Pancreas (tissue), 10 donors: ENCODE measurements around the gene LRRC45. TPM values are rescaled to one million over a fixed set of nuclear protein-coding genes. Genes with fewer than 3 reads are reported as not detected.

Experiments used
- ATAC-seq, 4 donors: fragments of 200-7000 bp; cut with Tn5 transposase; one replicate each; pipeline versions ENCODE4 v1.8.0 to v1.9.1; 2020; ENCODE audit warnings: mild to moderate bottlenecking in 4 of 4, moderate library complexity in 4 of 4
- DNase-seq, 6 donors: peaks; one replicate each; pipeline ENCODE4 v3.0.0-alpha.2; 2020
- FAIRE-seq: peaks from 2 replicates; lab custom pipeline; 2012; peaks lifted over from hg19 to GRCh38; lab: Jason Lieb, UNC
- H3K27ac ChIP-seq, 4 donors: fragments of 200-600 bp; sonication (generic); 1 replicate in 3 of 4; 2 replicates in 1 of 4; pipeline versions ENCODE4 v1.5.0 to v1.8.0; 2020
- H3K27me3 ChIP-seq, 4 donors: fragments of 200-600 bp; one replicate each; pipeline ENCODE4 v1.8.0; 2021
- H3K36me3 ChIP-seq, 3 donors: fragments of 200-600 bp; sonication (generic) in 1 of 3; one replicate each; pipeline versions ENCODE4 v1.5.0 to v1.8.0; 2020 to 2021
- H3K4me1 ChIP-seq, 3 donors: fragments of 200-600 bp; one replicate each; pipeline ENCODE4 v1.8.0; 2021
- H3K4me3 ChIP-seq, 4 donors: fragments of 200-600 bp; sonication (generic) in 2 of 4; one replicate each; pipeline versions ENCODE4 v1.5.0 to v1.8.0; 2020 to 2021
- H3K9me3 ChIP-seq, 4 donors: fragments of 200-600 bp; one replicate each; pipeline ENCODE4 v1.8.0; 2021
- WGBS, 2 donors: extraction: QIAGEN DNeasy Blood & Tissue Kit; methylation state at CpG; one replicate each; pipeline ENCODE4 v1.1.7; 2013; 5-methylcytosine and 5-hydroxymethylcytosine counted together
- intact Hi-C, 3 donors: fragments of 100-400 bp; cut with DNase I; formaldehyde crosslinking; loops; one replicate each; pipeline versions ENCODE4 v1.11.1 to v1.14.2; 2022
- polyA plus RNA-seq, 2 donors: library from polyadenylated mRNA; stranded (reverse); fragments of 200-250 nt; gene quantifications; one replicate each; pipeline ENCODE4 v1.2.3, GENCODE V29; 2013
- total RNA-seq, 6 donors: library from RNA; stranded (reverse); fragmentation: NEBNext Ultra II Directional in 4 of 6; extraction: Animal tissue kit (Norgen Biotek cat#: 25700) in 4 of 6; gene quantifications; one replicate each; pipeline versions ENCODE4 v1.2.1 to v1.2.4, GENCODE V29; 2021 to 2023
- TF ChIP-seq, protein P1 (sequence below), 4 donors: fragments of 200-600 bp; sonication (generic) in 3 of 4; IDR thresholded peaks; one replicate each; pipeline versions ENCODE4 v1.5.0 to v1.8.0; 2021; ENCODE audit warnings: antibody characterized with exemption in 4 of 4
- donor health status: healthy with polysubstance abuse.
- donor health status: DM: no; HTN: no; CAD: no; lungs with moderate emphysema.
- donor health status: DM: no; HTN: no; CAD: no.
- donor health status: control.
- donor health status: control.
- donor health status: Bipolar disorder and iron deficiency.
- donor health status: DM: yes; HTN: yes; CAD: no.
- donor health status: DM: no; HTN: no; CAD: no.
- donor health status: DM: no; HTN: no; CAD: no.
- donor health status: DM: yes; HTN: yes; CAD: no.

The LRRC45 gene
- total and polyA plus RNA-seq, 8 donors, result 5.3 to 21.6 (median 7.0) TPM

GRCh38 chr17:82060614-82061013, 37.5 kb downstream of the LRRC45 start:
- Histone ChIP-seq H3K27me3 (no peaks in the 10 kb centered on the region), H3K4me1 (peaks cover 0 to 11% (median 10%) of the 10 kb centered on the region in 3 donors), H3K9me3 (no peaks in the 10 kb centered on the region), H3K4me3 (no peak overlapping the region), H3K27ac (no peak overlapping the region), H3K36me3 (peaks cover 0 to 38% (median 8%) of the 10 kb centered on the region in 3 donors)
- no peak for ATAC-seq
- 86 to 88% methylated on average over 13 to 14 of the region's 14 CpGs for WGBS, 2 donors
- intact Hi-C loops, result no loop called here
- peak in 2 of 6 donors; percentile 35 to 70 for DNase-seq
- FAIRE-seq, result no peak
- TF ChIP-seq, protein P1, sequence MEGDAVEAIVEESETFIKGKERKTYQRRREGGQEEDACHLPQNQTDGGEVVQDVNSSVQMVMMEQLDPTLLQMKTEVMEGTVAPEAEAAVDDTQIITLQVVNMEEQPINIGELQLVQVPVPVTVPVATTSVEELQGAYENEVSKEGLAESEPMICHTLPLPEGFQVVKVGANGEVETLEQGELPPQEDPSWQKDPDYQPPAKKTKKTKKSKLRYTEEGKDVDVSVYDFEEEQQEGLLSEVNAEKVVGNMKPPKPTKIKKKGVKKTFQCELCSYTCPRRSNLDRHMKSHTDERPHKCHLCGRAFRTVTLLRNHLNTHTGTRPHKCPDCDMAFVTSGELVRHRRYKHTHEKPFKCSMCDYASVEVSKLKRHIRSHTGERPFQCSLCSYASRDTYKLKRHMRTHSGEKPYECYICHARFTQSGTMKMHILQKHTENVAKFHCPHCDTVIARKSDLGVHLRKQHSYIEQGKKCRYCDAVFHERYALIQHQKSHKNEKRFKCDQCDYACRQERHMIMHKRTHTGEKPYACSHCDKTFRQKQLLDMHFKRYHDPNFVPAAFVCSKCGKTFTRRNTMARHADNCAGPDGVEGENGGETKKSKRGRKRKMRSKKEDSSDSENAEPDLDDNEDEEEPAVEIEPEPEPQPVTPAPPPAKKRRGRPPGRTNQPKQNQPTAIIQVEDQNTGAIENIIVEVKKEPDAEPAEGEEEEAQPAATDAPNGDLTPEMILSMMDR (IDR thresholded peaks at IDR 0.05), result no peak

DNA sequence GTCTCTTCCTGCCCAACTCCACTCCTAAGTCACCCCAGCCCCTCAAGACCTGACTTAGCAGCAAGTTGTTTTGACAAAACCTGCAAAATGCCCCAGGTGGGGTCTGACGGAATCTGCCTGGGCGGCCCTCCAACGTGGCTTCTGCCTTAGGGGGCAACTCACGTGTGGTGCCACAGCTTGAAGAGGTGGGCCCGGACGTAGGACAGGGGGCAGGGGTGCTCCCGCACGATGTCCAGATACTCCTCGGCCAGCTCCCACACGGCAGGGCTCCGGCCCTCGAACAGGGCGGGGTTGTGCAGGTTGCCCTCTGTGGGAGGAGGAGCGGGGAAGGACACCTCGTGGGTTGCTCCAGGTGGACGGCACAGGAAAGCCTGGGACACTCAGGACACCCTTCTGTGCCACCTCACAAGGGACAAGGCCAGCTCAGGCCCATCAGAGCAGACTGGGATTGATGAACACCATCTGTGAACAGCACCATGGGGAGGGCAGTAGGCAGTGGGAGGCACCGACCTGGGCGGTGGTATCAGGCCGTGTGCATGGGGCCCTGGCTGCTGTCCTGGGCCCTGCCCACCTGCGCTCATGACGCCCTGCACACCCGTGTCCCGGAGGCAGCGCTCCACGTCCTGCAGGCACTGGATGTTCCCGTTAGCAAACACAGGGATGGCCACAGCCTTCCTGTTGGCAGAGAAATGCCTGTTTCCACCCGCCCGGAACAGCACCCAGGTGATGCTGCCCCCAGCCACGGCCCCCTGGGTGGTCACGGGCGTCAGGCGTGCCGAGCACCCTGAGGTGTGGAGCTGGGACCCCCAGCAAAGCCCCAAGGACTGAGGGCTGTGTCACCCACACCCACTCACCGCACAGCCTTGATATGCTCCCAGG, 38.2 kb downstream of the LRRC45 start:
- H3K4me3 ChIP-seq, result no peak overlapping the region
- ATAC-seq (no peak), FAIRE-seq (no peak), DNase-seq (peak in 2 of 6 donors; percentile 38 to 76)
- H3K27ac ChIP-seq, result no peak overlapping the region
- intact Hi-C loops, result no loop called here
- no peaks in the 10 kb centered on the region for H3K9me3 ChIP-seq
- WGBS, 2 donors, result 89 to 91% methylated on average over 34 of the region's 34 CpGs
- TF ChIP-seq, protein P1 (IDR thresholded peaks at IDR 0.05), result no peak
- no peaks in the 10 kb centered on the region for H3K27me3 ChIP-seq
- peaks cover 0 to 15% (median 14%) of the 10 kb centered on the region in 3 donors for H3K4me1 ChIP-seq
- H3K36me3 ChIP-seq, result peaks cover 0 to 33% (median 8%) of the 10 kb centered on the region in 3 donors

- Histone ChIP-seq H3K27me3 (no peaks in the 10 kb centered on the region), H3K9me3 (no peaks in the 10 kb centered on the region), H3K4me3 (no peak overlapping the region), H3K27ac (no peak overlapping the region), H3K36me3 (peaks cover 0 to 22% (median 1%) of the 10 kb centered on the region in 3 donors), H3K4me1 (peaks cover 0 to 16% (median 15%) of the 10 kb centered on the region in 3 donors)
- TF ChIP-seq, protein P1 (IDR thresholded peaks at IDR 0.05), result no peak
- ATAC-seq, result no peak
- peak in 2 of 6 donors; percentile 33 to 71 for DNase-seq
- FAIRE-seq, result no peak
- intact Hi-C loops, result no loop called here
- WGBS, 2 donors, result 78 to 85% methylated on average over 24 of the region's 24 CpGs
These were observed 39.2 kb downstream of the LRRC45 start for GRCh38 chr17:82062076-82062983.

DNA sequence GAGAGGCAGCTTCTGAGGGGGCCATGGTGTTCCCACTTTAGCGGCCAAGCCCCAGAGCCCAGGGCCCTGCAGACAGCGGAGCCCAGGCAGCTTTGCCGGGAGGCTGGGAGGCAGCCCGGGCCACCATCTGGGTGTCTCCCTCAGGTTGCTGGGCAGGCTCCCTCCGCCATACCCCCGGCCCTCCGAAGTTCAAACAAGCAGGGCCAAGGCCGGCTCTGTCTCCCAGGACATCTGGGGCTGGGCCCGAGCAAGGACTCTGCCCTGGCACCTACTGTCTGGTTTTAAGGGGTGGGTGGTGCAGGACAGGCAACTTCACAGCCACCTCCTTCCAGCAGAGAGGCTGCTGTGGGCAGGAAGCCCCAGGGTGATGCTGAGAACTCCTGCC, 39.9 kb downstream of the LRRC45 start:
- no peak overlapping the region for H3K27ac ChIP-seq
- no peak overlapping the region for H3K4me3 ChIP-seq
- TF ChIP-seq, protein P1 (IDR thresholded peaks at IDR 0.05), result no peak
- no peaks in the 10 kb centered on the region for H3K27me3 ChIP-seq
- H3K9me3 ChIP-seq, result no peaks in the 10 kb centered on the region
- intact Hi-C loops, result no loop called here
- WGBS, 2 donors, result 79 to 87% methylated on average over 9 of the region's 9 CpGs
- peaks cover 0 to 22% (median 0%) of the 10 kb centered on the region in 3 donors for H3K36me3 ChIP-seq
- no peak for FAIRE-seq
- ATAC-seq, result no peak
- DNase-seq, result peak in 2 of 6 donors; percentile 27 to 73
- H3K4me1 ChIP-seq, result peaks cover 0 to 16% (median 15%) of the 10 kb centered on the region in 3 donors
